ENCODE data around the gene ARHGAP28.

Gene ARHGAP28

DNA sequence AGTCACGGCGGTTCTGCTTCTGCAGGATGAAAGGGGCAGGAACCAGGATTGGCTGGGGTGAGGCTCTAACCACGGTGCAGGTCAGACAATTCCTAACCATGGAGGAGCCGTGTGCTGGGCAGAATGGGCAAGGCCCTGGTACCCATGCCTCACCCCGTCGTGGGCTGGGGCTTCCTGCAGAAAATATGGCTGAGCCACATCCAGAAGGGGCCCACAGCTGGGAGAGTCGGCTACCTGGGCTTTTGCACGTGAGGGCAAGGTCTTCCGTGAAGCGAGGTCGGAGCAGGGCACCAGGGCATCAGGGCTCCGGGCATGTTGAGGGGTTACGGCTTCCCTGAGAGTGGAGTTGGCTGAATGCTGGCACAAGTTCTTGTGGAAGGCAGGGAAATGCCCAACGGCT is 147.8 kb downstream of the ARHGAP28 start:
- TF ChIP-seq, protein P1, sequence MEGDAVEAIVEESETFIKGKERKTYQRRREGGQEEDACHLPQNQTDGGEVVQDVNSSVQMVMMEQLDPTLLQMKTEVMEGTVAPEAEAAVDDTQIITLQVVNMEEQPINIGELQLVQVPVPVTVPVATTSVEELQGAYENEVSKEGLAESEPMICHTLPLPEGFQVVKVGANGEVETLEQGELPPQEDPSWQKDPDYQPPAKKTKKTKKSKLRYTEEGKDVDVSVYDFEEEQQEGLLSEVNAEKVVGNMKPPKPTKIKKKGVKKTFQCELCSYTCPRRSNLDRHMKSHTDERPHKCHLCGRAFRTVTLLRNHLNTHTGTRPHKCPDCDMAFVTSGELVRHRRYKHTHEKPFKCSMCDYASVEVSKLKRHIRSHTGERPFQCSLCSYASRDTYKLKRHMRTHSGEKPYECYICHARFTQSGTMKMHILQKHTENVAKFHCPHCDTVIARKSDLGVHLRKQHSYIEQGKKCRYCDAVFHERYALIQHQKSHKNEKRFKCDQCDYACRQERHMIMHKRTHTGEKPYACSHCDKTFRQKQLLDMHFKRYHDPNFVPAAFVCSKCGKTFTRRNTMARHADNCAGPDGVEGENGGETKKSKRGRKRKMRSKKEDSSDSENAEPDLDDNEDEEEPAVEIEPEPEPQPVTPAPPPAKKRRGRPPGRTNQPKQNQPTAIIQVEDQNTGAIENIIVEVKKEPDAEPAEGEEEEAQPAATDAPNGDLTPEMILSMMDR (IDR thresholded peaks at IDR 0.05): no peak
- H3K4me3 ChIP-seq: no peak overlapping the region
- H3K27ac ChIP-seq: no peak overlapping the region
- DNase-seq (ENCODE audit: low spot score): no peak

DNA sequence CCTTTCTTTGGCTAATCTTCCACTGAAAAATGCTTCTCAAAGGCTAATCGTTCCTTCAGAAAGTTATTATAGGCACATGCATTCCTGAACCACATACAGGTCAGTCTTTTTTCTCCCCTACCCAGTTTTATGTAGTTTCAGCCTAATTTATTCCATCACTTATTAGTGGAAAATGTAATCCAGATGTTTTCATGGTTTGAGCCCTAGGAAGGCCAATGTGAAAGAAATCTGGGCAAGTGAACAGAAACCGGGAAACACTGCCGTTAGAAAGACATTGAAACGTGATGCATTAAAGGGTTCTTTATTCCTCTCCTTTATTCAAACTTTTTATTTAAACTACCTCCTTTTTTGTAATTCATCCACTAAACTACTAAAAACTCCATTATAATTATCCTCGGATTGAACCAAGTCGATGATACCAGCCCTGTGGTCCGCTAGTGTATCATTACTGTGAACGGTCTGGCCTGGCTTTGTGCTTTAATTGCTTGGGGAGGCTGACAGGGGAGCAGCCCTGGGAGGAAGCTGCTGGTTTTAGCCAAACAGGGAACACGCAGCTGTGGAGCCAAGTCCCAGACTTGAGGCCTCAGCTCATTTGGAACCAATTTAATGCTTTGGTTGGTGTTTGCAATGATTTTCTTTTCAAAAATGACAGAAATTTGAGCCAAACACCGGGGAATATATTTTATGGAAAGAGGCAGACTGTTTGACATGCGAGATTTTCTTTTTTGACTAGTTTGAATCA is 149.2 kb downstream of the ARHGAP28 start:
- DNase-seq (ENCODE audit: low spot score): no peak

DNA sequence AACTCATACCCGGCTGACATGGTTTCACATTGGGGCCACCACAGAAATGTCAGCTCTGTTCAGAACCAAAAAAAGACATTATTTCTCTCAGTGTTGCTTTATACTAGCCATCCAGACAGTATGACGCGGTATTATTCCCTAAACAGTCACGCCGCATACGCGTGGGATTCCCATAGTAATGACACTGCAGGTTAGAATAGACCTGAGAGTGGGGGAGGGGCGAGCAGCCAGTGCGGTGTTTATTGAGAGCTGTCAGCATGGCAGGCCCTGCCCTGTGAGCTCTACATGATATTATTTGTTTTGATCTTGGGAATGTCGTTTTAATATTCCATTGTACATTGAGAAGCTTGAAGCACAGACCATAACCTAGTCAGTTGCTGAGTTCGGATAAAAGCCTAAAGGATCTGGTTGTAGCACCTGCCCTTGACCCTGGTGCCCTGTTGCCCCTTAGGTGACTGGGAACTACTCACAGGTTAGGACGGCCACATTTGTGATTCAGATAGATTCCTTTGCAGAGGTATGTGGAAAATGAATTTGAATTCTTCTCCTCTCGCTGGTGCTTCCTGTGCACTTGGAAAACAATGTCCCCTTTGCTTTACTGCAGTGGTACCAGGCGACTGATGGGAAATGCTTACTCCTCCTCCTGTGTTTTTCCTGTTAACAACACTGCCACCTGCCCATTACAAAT is 150.1 kb downstream of the ARHGAP28 start:
- TF ChIP-seq, protein P1 (IDR thresholded peaks at IDR 0.05): no peak
- no peak for DNase-seq (ENCODE audit: low spot score)

More for the DNA sequence above, 149.2 kb downstream of the ARHGAP28 start:
- TF ChIP-seq, protein P1 (IDR thresholded peaks at IDR 0.05): no peak
- Histone ChIP-seq H3K27ac (no peak overlapping the region), H3K4me3 (no peak overlapping the region)

DNA sequence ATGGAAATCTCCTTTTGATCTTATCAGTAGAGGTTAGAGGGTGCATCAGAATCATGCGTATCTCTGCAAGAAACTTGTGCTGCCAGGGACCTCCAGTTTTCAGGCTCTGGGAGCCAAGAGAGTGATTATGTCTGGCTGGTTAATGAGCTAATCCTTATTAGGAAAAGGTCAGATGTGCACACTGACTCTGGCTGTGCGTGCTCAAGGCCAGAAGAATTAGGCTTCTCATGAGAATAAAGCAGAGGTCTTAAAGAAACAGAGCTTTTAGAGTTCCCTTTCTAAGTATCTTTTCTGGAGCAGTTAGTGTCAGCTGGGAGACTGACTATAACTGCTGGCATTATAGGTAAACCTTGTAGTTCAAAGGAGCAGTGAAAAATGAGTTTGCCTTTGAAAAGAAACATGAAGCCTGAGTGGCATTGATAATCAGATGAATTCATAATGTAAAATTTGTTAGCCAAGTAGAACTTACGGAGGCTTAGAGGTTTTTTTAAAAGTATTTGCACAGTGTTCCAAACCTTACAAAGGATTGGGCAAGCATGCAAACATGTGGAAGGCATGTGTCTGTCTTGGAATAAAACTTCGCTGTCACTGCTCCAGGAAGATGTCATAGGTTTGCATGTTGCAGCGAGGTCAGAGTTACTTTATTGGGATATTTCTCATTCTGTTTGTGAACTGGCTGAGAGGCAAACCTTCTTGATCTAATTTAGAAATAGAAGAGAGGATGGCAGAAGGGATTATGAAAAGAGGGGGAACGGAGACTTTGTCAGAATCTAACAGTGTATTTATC is 151.7 kb downstream of the ARHGAP28 start:
- Histone ChIP-seq H3K4me3 (no peak overlapping the region), H3K27ac (no peak overlapping the region)
- TF ChIP-seq, protein P1 (IDR thresholded peaks at IDR 0.05): no peak
- DNase-seq (ENCODE audit: low spot score): no peak

More for the DNA sequence above, 150.1 kb downstream of the ARHGAP28 start:
- H3K4me3 ChIP-seq: no peak overlapping the region
- H3K27ac ChIP-seq: no peak overlapping the region

DNA sequence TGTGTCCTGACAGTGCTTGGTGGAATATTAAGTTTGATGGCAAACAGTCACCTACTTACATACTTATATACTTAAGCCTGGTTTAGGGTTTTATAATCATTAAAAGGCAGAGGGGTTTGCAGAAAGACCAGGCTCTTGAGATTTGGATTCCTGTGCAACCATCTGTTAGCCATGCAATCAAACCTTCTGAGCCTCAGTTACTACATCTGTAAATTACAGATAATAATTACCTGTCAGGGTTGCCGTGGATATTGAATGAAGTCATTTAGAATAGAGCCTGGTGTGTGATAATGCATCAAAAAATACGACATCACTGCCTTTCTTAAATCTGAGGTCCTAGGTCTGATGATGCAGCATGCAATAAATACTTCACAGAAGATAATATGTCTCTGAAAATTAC is 152.9 kb downstream of the ARHGAP28 start:
- TF ChIP-seq, protein P1 (IDR thresholded peaks at IDR 0.05): no peak
- Histone ChIP-seq H3K27ac (no peak overlapping the region), H3K4me3 (no peak overlapping the region)
- DNase-seq (ENCODE audit: low spot score): no peak

DNA sequence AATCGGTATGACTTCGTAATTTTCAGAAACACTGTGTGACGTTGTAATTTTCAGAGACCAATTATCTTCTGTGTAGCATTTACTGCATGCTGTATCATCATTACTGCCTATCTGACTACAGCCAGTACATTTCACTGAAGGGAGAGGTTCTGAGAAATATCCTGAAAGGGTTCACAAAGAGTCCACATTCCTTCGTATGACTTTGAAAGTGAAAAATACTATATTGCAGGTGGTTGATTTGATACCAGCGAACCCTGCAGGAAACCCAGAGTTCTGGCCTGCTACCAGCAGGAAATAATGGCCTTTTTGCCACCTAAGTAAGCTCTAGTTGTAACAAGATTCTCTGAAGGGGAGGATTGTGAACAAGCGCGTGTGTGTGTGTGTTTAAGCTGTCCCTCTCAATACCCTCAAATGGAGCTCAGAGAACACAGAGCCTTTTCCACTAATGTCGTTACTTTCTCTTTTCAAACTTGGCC is 155.5 kb downstream of the ARHGAP28 start:
- Histone ChIP-seq H3K4me3 (no peak overlapping the region), H3K27ac (no peak overlapping the region)
- DNase-seq (ENCODE audit: low spot score): no peak
- TF ChIP-seq, protein P1 (IDR thresholded peaks at IDR 0.05): no peak

All from coronary artery (tissue), 2 donors.